B cell (primary cell): ENCODE results near the gene YBEY. TPM values are rescaled to one million over a fixed set of nuclear protein-coding genes. Genes with fewer than 3 reads are reported as not detected.

ENCODE experiments used
- ATAC-seq: fragments of 200-7000 bp; cut with Tn5 transposase; one replicate; pipeline ENCODE4 v1.10.0; 2021; ENCODE audit warnings: low read depth, mild to moderate bottlenecking, moderate number of reproducible peaks, moderate library complexity
- CTCF ChIA-PET: fragments of 350-600 bp; sonication (Branson Sonifier 250); formaldehyde crosslinking; loops from one replicate; lab custom pipeline; 2021; ENCODE audit warnings: antibody characterized with exemption, inconsistent platforms; lab: Charles Lee
- POLR2A ChIA-PET: fragments of 350-600 bp; sonication (Branson Sonifier 250); formaldehyde crosslinking; loops from one replicate; lab custom pipeline; 2021; ENCODE audit warnings: antibody characterized with exemption; lab: Charles Lee
- DNase-seq: peaks from one replicate; pipeline ENCODE4 v3.0.0; 2013
- H2AFZ ChIP-seq: 2 replicates; pipeline ENCODE4 v1.6.1; 2012; ENCODE audit warnings: mild to moderate bottlenecking, low read depth, low read length; ENCODE audit not compliant: insufficient read depth, poor library complexity, severe bottlenecking
- H3K27ac ChIP-seq, 2 donors: 1 replicate in 1 of 2; 2 replicates in 1 of 2; pipeline ENCODE4 v1.5.1; 2012 to 2013; ENCODE audit warnings: low read length in 2 of 2, mild to moderate bottlenecking in 2 of 2, moderate library complexity in 1 of 2
- H3K27me3 ChIP-seq, 4 experiments: fragments of 200-600 bp in 1 of 4; sonication (generic) in 1 of 4; replicated peaks in 1 of 4; 1 replicate in 2 of 4; 2 replicates in 2 of 4; pipeline versions ENCODE4 v1.6.1 to v1.7.0; 2013 to 2016; ENCODE audit warnings: low read length in 3 of 4, mild to moderate bottlenecking in 2 of 4, mixed read lengths in 1 of 4, moderate library complexity in 1 of 4; ENCODE audit not compliant: insufficient read depth in 4 of 4, control insufficient read depth in 3 of 4; ENCODE audit errors: control extremely low read depth in 1 of 4
- H3K36me3 ChIP-seq, 2 experiments: replicated peaks in 1 of 2; 1 replicate in 1 of 2; 2 replicates in 1 of 2; pipeline versions ENCODE4 v1.6.1 to v1.7.1; 2013; ENCODE audit warnings: low read length in 1 of 2; ENCODE audit not compliant: insufficient read depth in 2 of 2, control insufficient read depth in 1 of 2; ENCODE audit errors: control extremely low read depth in 1 of 2, extremely low read depth in 1 of 2
- H3K4me1 ChIP-seq, 2 donors: fragments of 200-600 bp in 1 of 2; sonication (generic) in 1 of 2; 1 replicate in 1 of 2; 2 replicates in 1 of 2; pipeline versions ENCODE4 v1.5.1 to v1.6.1; 2013 to 2017; ENCODE audit warnings: low read length in 2 of 2; ENCODE audit not compliant: control insufficient read depth in 2 of 2, insufficient read depth in 2 of 2
- H3K4me2 ChIP-seq: replicated peaks from 2 replicates; pipeline ENCODE3; 2012; ENCODE audit warnings: mild to moderate bottlenecking, low read depth, low read length; ENCODE audit not compliant: poor library complexity, severe bottlenecking
- H3K4me3 ChIP-seq, 5 experiments: fragments of 200-600 bp in 1 of 5; sonication (generic) in 1 of 5; 1 replicate in 3 of 5; 2 replicates in 2 of 5; pipeline versions ENCODE4 v1.5.1 to v1.7.0; 2011 to 2016; ENCODE audit warnings: low read length in 4 of 5, mild to moderate bottlenecking in 4 of 5, low read depth in 2 of 5, control low read depth in 1 of 5, moderate library complexity in 1 of 5; ENCODE audit not compliant: insufficient read depth in 1 of 5; ENCODE audit errors: control extremely low read depth in 1 of 5, extremely low read depth in 1 of 5
- H3K79me2 ChIP-seq: fragments of 200-600 bp; sonication (generic); one replicate; pipeline ENCODE4 v1.6.0; 2016; ENCODE audit warnings: low read length; ENCODE audit not compliant: control insufficient read depth, insufficient read depth
- H3K9ac ChIP-seq: fragments of 200-600 bp; sonication (generic); 2 replicates; pipeline ENCODE4 v1.6.1; 2017; ENCODE audit warnings: mild to moderate bottlenecking, low read length, moderate library complexity
- H3K9me3 ChIP-seq, 3 donors: one replicate each; pipeline versions ENCODE4 v1.6.1 to v1.7.1; 2013; ENCODE audit warnings: low read length in 2 of 3; ENCODE audit not compliant: control insufficient read depth in 2 of 3, insufficient read depth in 1 of 3; ENCODE audit errors: control extremely low read depth in 1 of 3
- H4K20me1 ChIP-seq: 2 replicates; pipeline ENCODE4 v1.6.0; 2012; ENCODE audit warnings: mild to moderate bottlenecking, low read length; ENCODE audit not compliant: insufficient read depth, control insufficient read depth, poor library complexity, severe bottlenecking
- H3K27ac Mint-ChIP-seq: one replicate; pipeline ENCODE4 v1.8.0; 2021; ENCODE audit warnings: mixed read lengths
- H3K27me3 Mint-ChIP-seq: one replicate; pipeline ENCODE4 v1.8.0; 2021; ENCODE audit warnings: mixed read lengths
- H3K4me1 Mint-ChIP-seq: one replicate; pipeline ENCODE4 v1.8.0; 2021; ENCODE audit warnings: mixed read lengths
- H3K4me3 Mint-ChIP-seq: one replicate; pipeline ENCODE4 v1.8.0; 2021; ENCODE audit warnings: mixed read lengths
- H3K9me3 Mint-ChIP-seq: one replicate; pipeline ENCODE4 v1.8.0; 2022; ENCODE audit warnings: mixed read lengths; ENCODE audit not compliant: insufficient read depth
- CTCF ChIP-seq: fragments of 200-600 bp; IDR thresholded peaks from one replicate; pipeline ENCODE4 v1.8.0; 2022; ENCODE audit warnings: antibody characterized with exemption, mild to moderate bottlenecking
- EZH2 ChIP-seq: IDR thresholded peaks from 2 replicates; pipeline ENCODE4 v1.6.1; 2012; ENCODE audit warnings: borderline replicate concordance, low read depth, mild to moderate bottlenecking, moderate library complexity, low read length; ENCODE audit not compliant: insufficient read depth, poor library complexity, severe bottlenecking
- WGBS: methylation state at CpG from one replicate; pipeline ENCODE4 v1.1.5; 2013; ENCODE audit warnings: missing lambda C conversion rate; ENCODE audit not compliant: insufficient coverage; 5-methylcytosine and 5-hydroxymethylcytosine counted together
- intact Hi-C: fragments of 100-400 bp; cut with micrococcal nuclease; formaldehyde crosslinking; loops from one replicate; pipeline ENCODE4 v1.10.0; 2022
- polyA plus RNA-seq: library from polyadenylated mRNA; depleted of rRNA; stranded (reverse); fragments of >200 nt; gene quantifications from 2 replicates; pipeline ENCODE4 v1.2.3, GENCODE V29; 2012
- total RNA-seq, 2 donors: library from RNA; stranded (reverse); fragments of 120-200 nt in 1 of 2; gene quantifications; 1 replicate in 1 of 2; 2 replicates in 1 of 2; pipeline versions ENCODE4 v1.2.3 to v1.2.4, GENCODE V29; 2013 to 2022

YBEY gene
- total and polyA plus RNA-seq, 2 donors (not counting 1 experiment from before 2014, with no cell fraction given) = 15.0 to 21.6 TPM

GRCh38 chr21:46347203-46347550, 61.0 kb downstream of the YBEY start:
- Histone ChIP-seq H3K4me1 (no peaks in the 10 kb centered on the region), H3K9me3 (no peaks in the 10 kb centered on the region), H3K4me3 (no peak overlapping the region), H3K27ac (no peak overlapping the region), H4K20me1 (no peaks in the 10 kb centered on the region), H3K79me2 (peaks cover 42% of the 10 kb centered on the region), H3K36me3 (peaks cover 0 to 58% of the 10 kb centered on the region in 2 experiments), H3K9ac (no peak overlapping the region), H2AFZ (no peak overlapping the region), H3K27me3 (no peaks in the 10 kb centered on the region), H3K4me2 (no peak overlapping the region)
- intact Hi-C loops = no loop called here
- Mint-ChIP-seq H3K27ac (no peak overlapping the region), H3K4me3 (no peak overlapping the region), H3K4me1 (no peaks in the 10 kb centered on the region), H3K27me3 (no peaks in the 10 kb centered on the region), H3K9me3 (no peaks in the 10 kb centered on the region)
- TF ChIP-seq EZH2 (no peak), CTCF (no peak)
- CTCF ChIA-PET = no interaction called here
- no peak for ATAC-seq
- no peak for DNase-seq
- WGBS = 92% methylated on average over 8 of the region's 10 CpGs
- POLR2A ChIA-PET = no interaction called here

Other genes with a start within 250 kb of the YBEY start
- 1.8 and 2.1 TPM in 2 replicates for gene COL6A2, start 188.2 kb upstream of the YBEY start, total RNA-seq
- gene COL6A2, start 188.2 kb upstream of the YBEY start, polyA plus RNA-seq = 1.2 and 2.1 TPM in 2 replicates
- 0.39 and 1.4 TPM in 2 replicates for gene FTCD, start 130.8 kb upstream of the YBEY start, total RNA-seq
- 0.22 and 1.1 TPM in 2 replicates for gene FTCD, start 130.8 kb upstream of the YBEY start, polyA plus RNA-seq
- gene SPATC1L, start 101.9 kb upstream of the YBEY start, total RNA-seq = 9.7 and 11.4 TPM in 2 replicates
- 7.3 and 15.4 TPM in 2 replicates for gene SPATC1L, start 101.9 kb upstream of the YBEY start, polyA plus RNA-seq
- gene LSS, start 57.6 kb upstream of the YBEY start, total RNA-seq = 58.1 and 68.0 TPM in 2 replicates
- 28.8 and 30.2 TPM in 2 replicates for gene LSS, start 57.6 kb upstream of the YBEY start, polyA plus RNA-seq
- gene MCM3AP, start 731 bp upstream of the YBEY start, total RNA-seq = 180 and 194 TPM in 2 replicates
- 61.7 and 88.2 TPM in 2 replicates for gene MCM3AP, start 731 bp upstream of the YBEY start, polyA plus RNA-seq
- 9.3 and 9.5 TPM in 2 replicates for gene C21orf58, start 37.5 kb downstream of the YBEY start, total RNA-seq
- 5.0 and 6.3 TPM in 2 replicates for gene C21orf58, start 37.5 kb downstream of the YBEY start, polyA plus RNA-seq
- 47.6 and 58.1 TPM in 2 replicates for gene PCNT, start 37.8 kb downstream of the YBEY start, total RNA-seq
- gene PCNT, start 37.8 kb downstream of the YBEY start, polyA plus RNA-seq = 20.3 and 27.9 TPM in 2 replicates
- 59.0 and 61.9 TPM in 2 replicates for gene DIP2A, start 172.5 kb downstream of the YBEY start, total RNA-seq
- gene DIP2A, start 172.5 kb downstream of the YBEY start, polyA plus RNA-seq = 40.4 and 53.7 TPM in 2 replicates